GM04504 (cell line): ENCODE results near the gene TRNAU1AP.
"Not testable (repeated sequence)": the region's sequence is repeated elsewhere in the genome, so short reads cannot be mapped to it uniquely, and the experiment has no call there.

ENCODE experiments used
- DNase-seq: peaks from one replicate; pipeline ENCODE4 v3.0.0-alpha.2; 2012; ENCODE audit warnings: low read depth

Gene TRNAU1AP

DNA sequence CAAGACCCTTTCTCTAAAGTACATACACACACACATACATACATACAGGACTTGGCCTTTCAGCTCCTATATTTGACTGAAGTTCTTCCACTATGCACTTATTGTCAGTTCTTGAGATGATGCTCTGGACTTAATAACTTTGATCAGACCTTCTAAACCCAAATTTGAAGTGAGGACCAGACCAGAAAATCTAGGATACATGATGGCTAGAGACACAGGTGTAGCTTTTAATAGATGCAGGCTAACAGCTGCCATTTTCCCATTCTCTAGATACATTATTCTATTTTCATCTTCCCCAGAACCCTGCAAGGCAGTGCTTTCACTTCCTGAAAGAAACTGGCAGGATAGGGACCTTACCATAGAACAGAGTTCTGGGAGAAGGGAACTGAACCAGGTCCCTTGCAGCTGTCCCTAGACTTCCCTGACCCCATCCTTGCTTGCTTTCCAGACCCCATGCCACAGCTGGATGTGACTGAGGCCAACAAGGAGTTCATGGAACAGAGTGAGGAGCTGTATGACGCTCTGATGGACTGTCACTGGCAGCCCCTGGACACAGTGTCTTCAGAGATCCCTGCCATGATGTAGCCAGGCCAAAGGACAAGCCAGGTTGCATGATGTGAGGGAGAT lies 24.3 kb downstream of the TRNAU1AP start:
- DNase-seq: no peak

- no peak for DNase-seq
Observed at GRCh38 chr1:28577738-28578536, 25.1 kb downstream of the TRNAU1AP start.

DNA sequence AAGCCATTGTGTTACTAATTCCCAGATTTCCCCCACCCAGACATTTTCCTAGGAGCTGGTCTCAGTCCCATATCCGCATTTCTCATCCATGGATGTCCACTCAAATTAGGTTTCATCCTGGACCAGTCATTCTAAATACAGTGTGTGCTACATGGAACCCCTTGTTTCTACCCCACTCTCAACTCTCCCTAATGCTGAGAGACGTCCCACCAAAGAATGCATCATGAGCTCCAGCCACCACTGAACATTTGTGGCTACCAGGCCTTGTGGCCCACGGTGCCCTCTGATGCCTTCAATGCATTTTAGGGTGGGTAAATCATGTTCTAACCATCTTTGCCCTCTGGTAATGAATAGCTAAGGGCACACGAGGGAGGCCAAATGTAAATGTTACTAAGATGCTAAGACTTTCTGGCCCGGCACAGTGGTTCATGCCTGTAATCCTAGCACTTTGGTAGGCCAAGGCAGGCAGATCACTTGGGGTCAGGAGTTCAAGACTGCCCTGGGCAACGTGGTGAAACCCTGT lies 25.9 kb downstream of the TRNAU1AP start:
- no peak for DNase-seq

DNA sequence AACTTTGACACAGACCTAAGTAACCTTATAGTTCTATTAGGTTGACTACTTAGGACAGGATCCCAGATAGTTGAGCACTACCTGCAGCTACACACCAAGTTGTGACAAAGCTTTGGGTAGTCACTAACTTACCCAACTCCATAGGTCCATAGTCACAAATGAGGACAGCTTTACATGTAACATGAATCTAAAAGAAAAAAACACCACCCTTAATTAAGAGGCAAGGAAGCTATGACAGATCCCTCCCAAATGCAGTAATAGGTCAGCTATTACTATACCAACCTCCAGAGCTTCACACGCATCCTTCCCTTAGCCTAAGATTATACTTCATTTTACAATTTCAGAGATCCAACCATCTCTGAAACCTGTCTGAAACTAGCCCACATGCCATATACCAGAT lies 26.5 kb downstream of the TRNAU1AP start:
- DNase-seq: no peak

GRCh38 chr1:28580722-28581530 lies 28.0 kb downstream of the TRNAU1AP start:
- no peak for DNase-seq

- peak; percentile 89 for DNase-seq
Observed at GRCh38 chr1:28581531-28582247, 28.8 kb downstream of the TRNAU1AP start.

GRCh38 chr1:28582248-28582615 lies 29.3 kb downstream of the TRNAU1AP start:
- DNase-seq: no peak

DNA sequence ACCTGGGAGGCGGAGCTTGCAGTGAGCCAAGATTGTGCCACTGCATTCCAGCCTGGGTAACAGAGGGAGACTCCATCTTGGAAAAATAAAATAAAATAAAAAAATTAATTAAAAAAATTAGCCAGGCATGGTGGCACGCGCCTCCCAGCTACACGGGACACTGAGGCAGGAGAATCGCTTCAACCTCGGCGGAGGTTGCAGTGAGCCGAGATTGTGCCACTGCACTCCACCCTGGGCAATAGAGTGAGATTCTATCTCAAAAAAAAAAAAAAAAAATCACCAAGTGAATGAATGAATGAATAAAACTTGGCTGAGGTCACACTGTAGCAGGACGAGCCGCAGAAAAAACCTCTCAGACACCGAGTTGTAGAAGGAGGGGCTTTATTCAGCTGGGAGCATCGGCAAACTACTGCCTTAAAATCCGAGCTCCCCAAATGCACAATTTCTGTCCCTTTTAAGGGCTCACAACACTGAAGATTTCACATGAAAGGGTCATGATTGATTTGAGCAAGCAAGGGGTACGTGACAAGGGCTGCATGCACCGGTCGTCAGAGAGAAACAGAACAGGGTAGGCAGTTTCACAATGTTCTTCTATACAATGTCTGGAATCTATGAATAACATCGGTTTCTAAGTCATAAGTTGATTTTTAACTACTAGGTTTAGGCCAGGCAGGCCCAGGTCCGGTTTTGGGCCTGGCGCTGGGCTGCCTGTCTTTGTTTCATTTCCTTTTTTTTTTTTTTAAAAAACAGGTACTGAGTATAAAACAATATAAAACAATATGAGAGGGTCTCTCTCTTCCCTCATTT lies 33.9 kb downstream of the TRNAU1AP start:
- DNase-seq: not testable (repeated sequence)

- no peak for DNase-seq
Observed at GRCh38 chr1:28591708-28592320, 38.9 kb downstream of the TRNAU1AP start, which contains the start of gene RAB42. TSS of gene RAB42 (plus strand) at chr1:28592265. CDS start at chr1:28592512, 247 bp downstream.

DNA sequence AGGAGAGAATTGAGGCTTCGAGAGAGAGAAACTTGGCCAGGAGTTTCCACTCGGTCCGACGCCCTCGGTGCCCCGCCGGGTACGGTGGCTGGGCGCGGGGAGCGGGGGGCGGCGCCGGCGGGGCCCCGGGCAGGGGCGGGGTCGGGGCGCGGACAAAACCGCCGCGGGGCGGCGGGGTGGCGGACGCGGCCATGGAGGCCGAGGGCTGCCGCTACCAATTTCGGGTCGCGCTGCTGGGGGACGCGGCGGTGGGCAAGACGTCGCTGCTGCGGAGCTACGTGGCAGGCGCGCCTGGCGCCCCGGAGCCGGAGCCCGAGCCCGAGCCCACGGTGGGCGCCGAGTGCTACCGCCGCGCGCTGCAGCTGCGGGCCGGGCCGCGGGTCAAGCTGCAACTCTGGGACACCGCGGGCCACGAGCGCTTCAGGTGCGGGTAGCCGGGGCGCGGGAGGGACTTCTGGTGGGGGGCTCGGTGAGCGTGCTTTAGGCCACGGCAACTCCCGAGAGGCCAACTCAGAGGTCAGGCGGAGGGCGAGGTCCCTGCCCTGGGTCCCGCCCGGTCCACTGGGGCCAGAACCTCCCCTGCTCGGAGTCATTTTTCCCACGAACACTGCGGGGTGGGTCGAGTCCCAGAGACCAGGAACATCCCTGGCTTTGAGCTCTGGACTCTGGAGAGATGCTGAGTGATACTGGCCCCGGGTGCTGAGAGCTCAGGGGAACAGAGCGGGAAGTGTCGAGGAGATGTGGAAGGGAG lies 39.6 kb downstream of the TRNAU1AP start:
- DNase-seq: no peak

- DNase-seq: not testable (repeated sequence)
Observed at GRCh38 chr1:28593988-28594356, 41.1 kb downstream of the TRNAU1AP start.

DNA sequence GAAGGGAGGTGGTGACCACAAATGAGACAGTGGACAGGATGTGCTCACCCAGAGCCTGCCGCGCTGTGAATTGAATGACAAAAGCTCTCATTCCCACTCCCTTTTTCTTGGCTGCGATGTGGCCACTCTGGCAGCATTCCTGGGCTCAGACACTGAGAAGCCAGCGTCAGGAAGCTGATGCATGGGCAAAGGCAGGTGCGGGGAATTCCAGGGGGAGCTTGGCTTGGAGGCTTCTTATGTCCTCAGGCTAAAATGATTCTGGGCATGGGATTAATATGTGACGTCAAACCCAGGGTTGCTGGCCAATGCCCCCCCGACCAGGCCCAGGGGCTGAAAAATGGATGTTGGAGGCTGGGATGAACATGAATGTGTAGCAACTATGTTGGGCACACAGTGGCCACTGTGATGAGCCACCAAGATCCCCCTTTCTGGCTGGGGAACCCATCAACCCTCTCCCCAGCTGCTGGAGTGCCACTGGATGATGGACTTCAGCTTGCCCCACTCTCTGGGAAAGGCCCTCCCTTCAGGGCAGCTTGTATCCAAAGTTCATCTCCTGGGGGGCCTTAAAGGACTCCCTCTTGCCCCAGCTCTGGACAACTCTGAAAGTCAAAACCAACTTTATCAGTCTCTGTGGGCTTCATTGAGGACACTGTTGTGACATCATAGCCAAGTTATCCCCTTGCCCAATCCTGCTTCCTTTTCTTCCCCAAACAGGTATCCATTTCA lies 42.0 kb downstream of the TRNAU1AP start:
- not testable (repeated sequence) for DNase-seq

DNA sequence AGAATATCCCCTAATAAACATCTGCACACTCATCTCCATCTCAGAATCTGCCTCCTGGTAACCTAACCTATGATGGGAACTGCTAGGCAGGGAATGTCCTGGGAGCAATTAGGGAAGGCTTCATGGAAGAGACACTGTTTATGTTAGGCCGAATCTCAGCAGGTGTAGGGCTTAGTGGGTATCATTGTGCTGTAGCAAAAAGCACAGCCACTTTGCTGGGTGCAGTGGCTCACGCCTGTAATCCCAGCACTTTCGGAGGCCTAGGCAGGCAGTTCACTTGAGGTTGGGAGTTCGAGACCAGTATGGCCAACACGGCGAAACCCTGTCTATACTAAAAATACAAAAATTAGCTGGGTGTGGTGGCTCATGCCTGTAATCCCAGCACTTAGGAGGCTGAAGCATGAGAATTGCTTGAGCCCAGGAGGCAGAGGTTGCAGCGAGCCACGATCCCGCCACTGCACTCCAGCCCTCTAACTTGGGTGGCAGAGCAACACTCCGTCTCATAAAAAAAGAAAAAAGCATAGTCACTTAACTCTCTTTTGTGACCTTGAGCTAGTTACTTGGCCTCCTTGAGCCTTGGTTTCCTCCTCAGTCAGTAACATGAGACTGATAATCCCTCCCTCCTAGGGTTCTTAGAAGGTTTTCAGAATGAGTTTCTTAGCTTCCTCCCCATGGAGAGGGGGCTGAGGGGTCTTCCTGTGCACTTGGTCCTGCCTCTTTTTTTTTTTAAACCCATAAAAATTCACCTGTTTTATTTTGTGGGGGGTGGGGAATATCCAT lies 42.7 kb downstream of the TRNAU1AP start:
- no peak for DNase-seq

GRCh38 chr1:28596276-28596675 lies 43.4 kb downstream of the TRNAU1AP start:
- not testable (repeated sequence) for DNase-seq

DNA sequence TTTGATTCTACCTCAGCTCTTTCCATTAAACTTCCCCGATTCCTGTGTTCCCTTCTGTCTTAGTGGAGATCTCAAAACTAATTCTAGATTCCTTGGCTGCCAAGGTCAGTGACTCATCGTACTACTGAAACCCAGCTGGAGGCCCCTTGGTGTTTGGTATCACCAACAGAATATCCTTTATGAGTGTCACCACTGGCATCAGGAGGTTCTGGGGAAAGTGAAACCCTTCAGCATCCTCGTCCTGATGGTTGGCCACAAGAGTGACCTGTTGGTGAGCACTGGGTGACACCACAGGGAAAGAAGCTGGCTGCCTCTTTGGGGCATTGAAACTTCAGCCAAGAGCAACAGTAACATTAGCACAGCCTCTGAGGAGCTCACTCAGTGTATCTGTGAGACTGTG lies 48.8 kb downstream of the TRNAU1AP start:
- DNase-seq: peak; percentile 72

- peak; percentile 55 for DNase-seq
Observed at GRCh38 chr1:28602536-28603439, 49.9 kb downstream of the TRNAU1AP start.

- DNase-seq: no peak
Observed at GRCh38 chr1:28604411-28604810, 51.5 kb downstream of the TRNAU1AP start.
